HFF-Myc (cell line): ENCODE data around the gene KLHL11.

Experiments used
- DNase-seq: peaks from one replicate; pipeline ENCODE4 v3.0.0-alpha.2; 2011; ENCODE audit warnings: low read depth; ENCODE audit errors: extremely low read depth
- H3K4me3 ChIP-seq: replicated peaks from 2 replicates; pipeline ENCODE4 v1.5.1; 2011; ENCODE audit warnings: low read depth, mild to moderate bottlenecking, control low read depth, low read length
- CTCF ChIP-seq: IDR thresholded peaks from 2 replicates; pipeline ENCODE4 v1.5.1; 2012; ENCODE audit warnings: mild to moderate bottlenecking, low read depth, low read length, control low read depth; ENCODE audit errors: missing control alignments

The KLHL11 gene

GRCh38 chr17:41810659-41811548, 54.3 kb downstream of the KLHL11 start:
- no peak for TF ChIP-seq CTCF
- no peak for DNase-seq
- peak overlapping the region; percentile 97 for H3K4me3 ChIP-seq

GRCh38 chr17:41806685-41807445, 58.4 kb downstream of the KLHL11 start:
- no peak overlapping the region for H3K4me3 ChIP-seq
- TF ChIP-seq CTCF = no peak
- no peak for DNase-seq
